Retina (tissue), 1 donor: ENCODE results near the gene VSIR.

Source experiments
- DNase-seq: peaks from one replicate; pipeline ENCODE4 v3.0.0-alpha.2; 2016

VSIR gene

GRCh38 chr10:71763352-71764127 lies 9.8 kb downstream of the VSIR start:
- no peak for DNase-seq

DNA sequence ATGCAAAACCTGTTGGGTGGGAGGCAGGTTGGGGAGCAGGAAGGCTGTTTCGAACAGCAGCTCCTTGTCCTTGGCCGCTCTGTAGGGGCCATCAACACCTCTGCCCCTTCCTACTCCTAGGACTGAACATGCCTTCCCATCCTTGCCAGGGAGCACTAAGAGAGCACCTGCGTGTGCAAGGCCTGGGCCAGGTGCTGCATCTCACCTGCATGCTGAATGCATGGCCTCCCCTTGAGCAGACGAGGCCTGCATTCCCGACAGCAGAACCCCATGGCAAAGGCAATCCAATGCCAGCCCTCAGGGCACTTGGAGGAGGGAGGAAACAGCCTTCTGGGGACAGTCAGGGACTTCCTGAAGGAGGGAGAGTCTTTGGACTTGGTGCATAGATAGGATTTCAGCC lies 11.0 kb downstream of the VSIR start:
- no peak for DNase-seq

GRCh38 chr10:71761541-71762113 lies 11.7 kb downstream of the VSIR start:
- DNase-seq = no peak

GRCh38 chr10:71761105-71761511 lies 12.2 kb downstream of the VSIR start:
- DNase-seq = no peak

DNA sequence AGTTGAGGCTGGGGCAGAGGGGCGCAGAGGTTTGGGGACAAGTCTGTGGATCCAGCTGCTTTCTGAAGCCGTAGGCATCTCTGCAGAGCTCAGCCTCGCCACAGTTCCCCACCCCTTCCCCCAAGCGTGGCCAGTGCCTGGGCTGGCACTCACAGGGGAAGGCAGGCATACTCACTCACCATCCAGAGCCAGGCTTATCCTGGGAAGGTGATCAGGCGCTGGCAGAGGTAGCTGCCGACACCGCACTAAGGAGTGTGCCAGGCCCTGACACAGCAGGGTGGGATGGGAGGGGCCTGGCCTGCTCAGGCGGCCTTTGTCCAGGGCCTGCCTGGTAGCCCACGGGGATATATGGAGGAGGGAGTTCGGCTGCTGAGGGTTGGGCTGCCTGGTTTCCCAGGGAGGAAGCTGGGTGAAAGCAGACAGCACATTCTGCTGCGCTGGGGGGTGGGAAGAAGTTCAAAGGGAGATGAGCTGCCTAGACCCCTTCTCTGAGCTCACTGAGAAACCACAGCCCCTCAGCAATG lies 15.9 kb downstream of the VSIR start:
- DNase-seq = no peak

DNA sequence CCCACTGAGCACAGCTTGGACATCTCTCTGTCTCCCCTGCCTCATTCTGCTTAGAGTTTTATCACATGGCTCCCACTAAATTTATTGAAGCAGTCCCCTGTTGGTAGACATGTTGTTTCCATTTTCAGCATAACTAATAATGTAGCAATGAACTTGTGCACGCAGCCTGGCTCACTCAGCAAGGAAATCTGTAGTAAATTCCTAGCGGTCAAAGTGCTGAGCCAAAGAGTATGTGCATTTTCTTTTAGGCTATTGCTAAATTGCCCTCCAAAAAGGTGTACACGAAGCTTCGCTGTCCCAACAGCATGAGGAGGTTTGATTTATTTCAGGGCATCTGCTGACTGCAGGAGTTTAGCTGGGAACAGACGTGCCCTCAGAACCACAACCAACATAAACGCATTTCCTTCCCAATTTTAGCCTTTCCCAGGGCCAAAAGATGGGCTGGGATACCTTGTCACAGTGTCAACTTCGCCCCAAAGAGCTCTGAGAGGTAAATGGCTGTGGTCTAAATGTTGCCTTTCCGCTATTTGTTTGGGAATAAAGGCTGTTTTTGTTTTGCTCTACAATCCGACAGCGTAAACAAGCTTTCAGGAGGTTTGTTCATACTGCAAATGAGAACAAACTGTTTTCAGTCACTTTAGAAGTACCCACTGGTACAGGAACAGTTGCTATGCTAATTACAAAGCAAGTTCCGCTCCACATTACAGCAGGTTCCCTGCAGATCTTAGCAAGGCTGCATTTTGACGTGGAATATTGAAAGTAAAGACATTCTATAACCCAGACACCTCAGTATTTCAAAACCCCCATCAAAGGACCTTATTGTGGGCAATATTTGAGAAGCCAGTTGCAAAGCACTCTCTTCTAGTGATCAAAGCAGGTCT lies 16.8 kb downstream of the VSIR start:
- no peak for DNase-seq

- no peak for DNase-seq
These were observed 18.0 kb downstream of the VSIR start for GRCh38 chr10:71755179-71755879.

- DNase-seq = no peak
These were observed 18.8 kb downstream of the VSIR start for GRCh38 chr10:71754562-71754961.

GRCh38 chr10:71753960-71754505 lies 19.3 kb downstream of the VSIR start:
- no peak for DNase-seq

DNA sequence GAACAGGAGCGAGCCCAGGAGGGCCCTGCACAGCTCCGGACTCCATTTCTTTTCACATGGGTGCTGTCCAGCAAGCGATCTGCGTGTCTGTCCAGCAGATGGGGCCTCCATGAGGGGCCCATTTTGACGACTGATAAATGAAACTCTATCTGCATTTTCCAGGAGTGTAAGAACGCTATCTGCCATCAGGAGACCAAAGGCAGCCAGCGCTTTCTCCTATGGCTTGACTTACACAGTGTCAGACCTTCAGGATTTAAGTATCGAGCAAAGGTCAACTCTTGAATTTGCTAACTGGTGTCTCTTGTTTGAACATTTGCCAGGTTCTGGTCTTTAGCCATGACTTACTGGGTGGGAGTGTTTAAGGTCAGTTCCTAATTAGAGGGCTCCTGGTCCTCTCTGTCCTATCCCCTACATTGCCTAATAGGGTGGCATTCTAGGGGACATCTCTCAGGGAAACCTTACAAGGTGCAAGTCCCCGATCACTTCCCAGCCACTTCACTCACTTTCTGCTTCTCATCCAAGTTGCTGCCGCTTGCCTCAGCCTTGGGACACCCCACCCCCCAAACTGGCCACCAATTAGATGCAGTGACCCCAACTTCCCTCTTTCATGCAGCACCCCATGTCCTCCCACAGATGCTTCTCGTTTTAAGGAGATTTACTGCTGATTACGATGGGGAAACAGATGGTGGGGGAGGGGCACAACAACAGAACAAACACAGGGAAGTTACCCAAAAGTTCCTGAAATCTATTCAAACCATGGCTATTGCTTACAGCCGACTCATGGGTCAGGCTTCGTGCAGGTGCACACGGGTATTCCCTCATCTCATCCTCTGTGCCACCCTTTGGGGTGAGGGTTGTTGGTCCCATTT lies 20.0 kb downstream of the VSIR start:
- DNase-seq = no peak

DNA sequence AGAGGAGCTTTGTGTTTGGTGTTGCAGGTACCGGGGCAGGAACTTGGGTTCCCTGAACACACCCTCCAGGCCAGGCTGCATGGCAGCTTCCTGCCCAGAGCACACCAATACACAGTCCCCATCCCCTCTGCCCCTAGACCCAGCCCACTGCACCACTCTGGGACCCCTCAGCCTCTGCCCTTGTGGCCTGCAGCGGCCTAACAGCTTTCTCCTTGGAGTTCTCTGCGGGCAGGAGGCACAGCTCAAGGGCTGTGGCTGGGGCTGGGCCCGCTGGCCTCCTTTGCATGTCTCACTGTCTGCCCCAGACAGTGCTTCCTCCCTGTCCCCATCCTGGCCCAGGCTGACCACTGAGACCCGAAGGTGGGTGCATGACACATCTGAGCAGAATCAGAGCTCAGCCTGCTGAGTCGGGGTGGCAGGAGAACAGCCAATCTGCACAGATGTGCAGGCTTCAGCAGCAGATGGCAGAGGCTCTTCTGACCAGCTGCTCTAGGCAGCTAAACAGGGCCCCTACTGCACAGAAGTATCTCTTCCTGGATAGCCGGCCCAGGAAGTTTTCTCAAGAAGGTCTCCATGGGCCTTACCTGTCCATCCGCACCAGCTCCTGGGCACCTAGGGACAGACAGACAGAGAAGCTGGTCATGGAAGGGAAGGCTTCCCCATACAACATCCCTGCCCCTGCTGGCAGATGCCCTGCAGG lies 20.8 kb downstream of the VSIR start:
- DNase-seq = peak; percentile 34

DNA sequence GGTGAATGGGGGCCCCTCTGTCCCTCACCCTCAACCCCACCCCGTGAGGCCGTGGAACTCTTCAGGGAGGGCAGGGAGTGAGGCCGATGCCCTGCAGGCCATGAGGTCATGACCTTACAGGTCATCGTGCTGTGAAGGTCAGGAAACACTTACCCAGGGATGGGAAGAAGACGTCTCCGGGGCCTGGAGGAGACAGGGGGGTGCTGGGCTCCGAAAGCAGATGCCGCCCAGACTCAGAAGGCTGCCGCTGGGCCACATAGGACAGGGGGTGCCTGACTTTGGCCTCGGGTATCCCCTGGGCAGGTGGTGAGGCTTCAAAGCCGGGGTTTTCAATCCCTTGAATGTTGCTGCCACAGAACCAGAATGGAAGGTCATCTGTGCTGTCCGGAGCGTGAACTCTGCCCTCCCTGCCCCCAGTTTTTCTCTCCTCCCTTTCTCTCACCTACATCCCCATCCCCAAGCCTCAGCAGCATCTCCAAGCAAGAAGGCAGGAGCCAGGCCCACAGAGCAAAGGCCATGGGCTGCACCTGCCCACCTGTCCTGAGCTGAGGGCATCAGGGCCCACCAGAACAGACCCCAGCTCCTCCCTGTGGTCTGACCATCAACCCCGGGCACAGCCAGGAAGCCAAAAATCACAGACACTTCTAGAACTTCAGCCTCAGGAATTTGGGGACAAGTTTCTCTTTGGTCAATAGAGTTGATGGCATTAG lies 21.6 kb downstream of the VSIR start:
- no peak for DNase-seq

- no peak for DNase-seq
These were observed 22.3 kb downstream of the VSIR start for GRCh38 chr10:71750986-71751385.

DNA sequence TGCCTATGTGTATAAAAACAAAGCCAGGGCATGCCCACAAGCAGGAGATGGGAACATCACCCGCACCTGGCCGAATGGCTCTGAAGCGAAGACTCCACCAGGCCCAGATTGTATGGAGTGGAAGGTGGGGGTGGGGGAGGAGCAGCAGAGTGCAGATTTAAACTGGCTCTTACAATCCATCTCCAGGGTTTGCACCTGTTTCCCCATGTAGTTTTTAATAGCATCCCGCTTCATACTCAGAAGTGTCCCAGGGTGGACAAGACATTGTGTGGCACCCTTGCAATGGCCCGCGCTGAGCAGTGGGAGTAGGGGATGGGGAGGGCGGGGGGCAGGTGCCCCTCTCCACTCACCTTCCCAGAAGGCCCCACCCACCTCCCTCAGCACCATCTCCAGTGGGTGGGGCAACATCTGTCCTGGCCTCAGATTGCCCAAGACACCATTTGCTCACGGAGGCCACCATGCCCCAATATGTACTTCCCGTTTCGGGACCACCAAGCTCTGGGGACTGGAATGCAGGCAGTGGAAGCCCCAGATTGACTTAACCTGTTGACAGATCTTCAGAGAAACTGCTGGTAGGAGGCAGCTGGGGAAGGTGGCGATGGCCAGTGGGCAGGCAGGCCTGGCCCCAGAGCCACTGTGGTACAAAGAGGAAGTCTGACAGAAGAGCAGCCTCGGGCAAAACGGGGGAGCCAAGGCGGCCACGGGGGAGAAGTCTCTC lies 23.0 kb downstream of the VSIR start:
- no peak for DNase-seq

- DNase-seq = no peak
These were observed 23.9 kb downstream of the VSIR start for GRCh38 chr10:71749396-71749795.

- no peak for DNase-seq
These were observed 24.6 kb downstream of the VSIR start for GRCh38 chr10:71748671-71749191.

DNA sequence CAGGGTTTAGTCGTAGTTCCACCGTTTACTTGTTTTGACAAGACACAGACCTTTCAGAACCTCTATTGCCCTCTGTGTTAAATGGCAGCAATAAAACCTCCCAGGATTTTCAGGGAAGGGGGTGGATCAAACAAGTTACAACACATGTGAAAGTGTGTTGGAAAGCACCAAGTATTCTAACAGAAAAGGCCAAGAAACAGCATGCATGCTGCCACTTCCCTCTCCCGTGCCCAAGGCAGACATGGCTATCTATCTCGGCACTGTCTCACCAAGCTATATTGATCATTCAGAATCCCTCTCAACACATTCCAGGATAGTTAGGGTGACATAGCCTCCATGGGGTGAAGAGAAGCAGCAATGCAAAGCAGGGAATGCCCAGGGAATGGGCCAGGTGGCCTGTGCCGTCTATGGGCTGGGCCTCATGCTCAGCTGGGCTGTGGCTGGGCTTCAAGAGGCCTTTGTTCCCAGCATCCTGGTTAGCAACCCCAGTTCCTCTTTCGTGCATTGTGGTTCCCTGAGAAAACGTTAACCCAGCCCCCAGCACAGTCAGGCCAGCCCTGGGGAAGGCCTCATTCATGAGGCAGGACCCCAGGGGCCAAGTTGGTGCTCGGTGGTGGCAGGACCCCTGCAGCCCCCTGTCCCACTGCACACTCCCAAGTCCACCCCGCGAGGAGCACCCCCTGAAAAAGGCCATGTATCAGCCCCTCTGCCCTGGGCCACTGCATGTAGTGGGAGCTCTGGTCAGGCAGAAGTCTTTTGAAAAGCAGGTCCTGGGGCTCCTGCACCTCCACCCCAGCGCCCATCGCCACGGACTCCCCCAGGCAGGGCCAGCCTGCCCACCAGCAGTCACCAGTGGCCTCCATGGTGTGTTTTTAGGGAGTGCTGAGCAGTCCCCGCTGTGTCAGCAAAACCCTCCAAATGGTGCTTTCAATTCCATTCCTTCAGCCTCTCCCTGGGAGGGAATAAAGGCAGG lies 25.5 kb downstream of the VSIR start:
- no peak for DNase-seq

GRCh38 chr10:71747039-71747531 lies 26.2 kb downstream of the VSIR start:
- DNase-seq = no peak
